Suppressor macrophage (primary cell): ENCODE data around the gene COMMD6.

Experiments
- DNase-seq, 4 experiments: peaks; one replicate each; pipeline ENCODE4 v3.0.0-alpha.2; 2020 to 2022

The COMMD6 gene

GRCh38 chr13:75521956-75522355 lies 15.7 kb downstream of the COMMD6 start:
- DNase-seq = no peak

- no peak for DNase-seq
These were observed 19.1 kb downstream of the COMMD6 start for GRCh38 chr13:75518439-75519088.

- peak in 3 of 4 experiments; percentile 12 to 56 (median 51) for DNase-seq
These were observed 23.3 kb downstream of the COMMD6 start for GRCh38 chr13:75514080-75514995.

- DNase-seq = peak; percentile 21 to 61 (median 52)
These were observed 24.4 kb downstream of the COMMD6 start for GRCh38 chr13:75513271-75513670.

- peak; percentile 24 to 79 (median 58) for DNase-seq
These were observed 25.4 kb downstream of the COMMD6 start for GRCh38 chr13:75512253-75512652.

- DNase-seq = no peak
These were observed 26.5 kb downstream of the COMMD6 start for GRCh38 chr13:75511051-75511625.

- no peak for DNase-seq
These were observed 29.6 kb downstream of the COMMD6 start for GRCh38 chr13:75508002-75508548.

- DNase-seq = peak in 3 of 4 experiments; percentile 35 to 63 (median 54)
These were observed 30.3 kb downstream of the COMMD6 start for GRCh38 chr13:75507027-75508001.

- DNase-seq = peak; percentile 24 to 62 (median 44)
These were observed 31.6 kb downstream of the COMMD6 start for GRCh38 chr13:75506018-75506417.

- DNase-seq = peak; percentile 62 to 92 (median 78)
These were observed 32.3 kb downstream of the COMMD6 start for GRCh38 chr13:75505327-75505726.

GRCh38 chr13:75495938-75496337 lies 41.7 kb downstream of the COMMD6 start:
- no peak for DNase-seq

GRCh38 chr13:75494491-75494890 lies 43.1 kb downstream of the COMMD6 start:
- DNase-seq = no peak

- no peak for DNase-seq
These were observed 44.5 kb downstream of the COMMD6 start for GRCh38 chr13:75493156-75493555.

GRCh38 chr13:75492389-75492788 lies 45.3 kb downstream of the COMMD6 start:
- peak in 2 of 4 experiments; percentile 20 to 31 for DNase-seq

GRCh38 chr13:75491376-75491775 lies 46.3 kb downstream of the COMMD6 start:
- no peak for DNase-seq

- DNase-seq = peak; percentile 59 to 80 (median 74)
These were observed 48.0 kb downstream of the COMMD6 start for GRCh38 chr13:75489502-75490263.

GRCh38 chr13:75486146-75487062 lies 51.2 kb downstream of the COMMD6 start:
- peak in 2 of 4 experiments; percentile 3 to 14 for DNase-seq

GRCh38 chr13:75485286-75486062 lies 52.2 kb downstream of the COMMD6 start:
- DNase-seq = no peak

GRCh38 chr13:75482820-75483079 lies 54.9 kb downstream of the COMMD6 start:
- no peak for DNase-seq
